K562 (cell line): ENCODE results near the gene ING5. TPM values are rescaled to one million over a fixed set of nuclear protein-coding genes. Genes with fewer than 3 reads are reported as not detected.

Experiments used
- BMI1 ChIP-seq: fragments of 150-350 bp; IDR thresholded peaks from 2 replicates; pipeline ENCODE4 v1.6.1; 2014; ENCODE audit warnings: low read length
- CBX5 ChIP-seq: IDR thresholded peaks from 2 replicates; pipeline ENCODE4 v1.6.1; 2014; ENCODE audit warnings: low read depth, borderline replicate concordance
- CHD1 ChIP-seq: fragments of 200-600 bp; sonication (generic); IDR thresholded peaks from one replicate; pipeline ENCODE4 v1.6.1; 2012; ENCODE audit warnings: mild to moderate bottlenecking, moderate library complexity, low read length, inconsistent platforms
- ERF ChIP-seq: fragments of 450-650 bp; formaldehyde crosslinking; IDR thresholded peaks from 2 replicates; pipeline ENCODE4 v1.4.0; 2020; ENCODE audit warnings: mild to moderate bottlenecking, mixed read lengths
- GATAD2A ChIP-seq: fragments of 450-650 bp; IDR thresholded peaks from 2 replicates; pipeline ENCODE4 v1.6.1; 2017
- GATAD2B ChIP-seq: fragments of 450-650 bp; IDR thresholded peaks from 2 replicates; pipeline ENCODE4 v1.6.1; 2017; ENCODE audit warnings: mild to moderate bottlenecking, borderline replicate concordance
- KDM5B ChIP-seq: fragments of 200-600 bp; sonication (generic); IDR thresholded peaks from 2 replicates; pipeline ENCODE4 v1.6.1; 2012; ENCODE audit warnings: low read depth, mild to moderate bottlenecking, moderate library complexity, low read length, control low read depth, inconsistent platforms; ENCODE audit not compliant: insufficient replicate concordance
- KLF1 ChIP-seq: fragments of 450-650 bp; IDR thresholded peaks from 2 replicates; pipeline ENCODE4 v1.6.1; 2016; ENCODE audit warnings: missing genetic modification characterization, missing compliant biosample characterization
- MAFG ChIP-seq: fragments of 450-650 bp; conservative IDR thresholded peaks from 2 replicates; pipeline ENCODE4 v1.6.1; 2016; ENCODE audit warnings: missing genetic modification characterization, missing compliant biosample characterization
- MCM3 ChIP-seq: fragments of 450-650 bp; IDR thresholded peaks from 2 replicates; pipeline ENCODE4 v1.6.1; 2016
- MTA3 ChIP-seq: fragments of 450-650 bp; formaldehyde crosslinking; IDR thresholded peaks from 2 replicates; pipeline ENCODE4 v1.6.1; 2017; ENCODE audit warnings: mild to moderate bottlenecking, borderline replicate concordance
- NR1H2 ChIP-seq: sonication (generic); formaldehyde crosslinking; IDR thresholded peaks from 2 replicates; pipeline ENCODE4 v1.4.0; 2020; ENCODE audit warnings: mild to moderate bottlenecking, missing genetic modification reagents
- PHF20 ChIP-seq: fragments of 450-650 bp; IDR thresholded peaks from 2 replicates; pipeline ENCODE4 v1.6.1; 2018; ENCODE audit not compliant: partially characterized antibody
- POLR2AphosphoS5 ChIP-seq: IDR thresholded peaks from 2 replicates; pipeline ENCODE4 v1.6.1; 2011; ENCODE audit warnings: mild to moderate bottlenecking, low read depth, low read length, moderate library complexity; ENCODE audit not compliant: control insufficient read depth, insufficient read depth
- SIN3B ChIP-seq: fragments of 450-650 bp; IDR thresholded peaks from 2 replicates; pipeline ENCODE4 v1.6.1; 2017; ENCODE audit warnings: low read depth, mild to moderate bottlenecking, moderate library complexity
- SOX6 ChIP-seq: fragments of 450-650 bp; IDR thresholded peaks from 2 replicates; pipeline ENCODE4 v1.6.1; 2014; ENCODE audit warnings: mild to moderate bottlenecking
- TAF1 ChIP-seq: IDR thresholded peaks from 2 replicates; pipeline ENCODE4 v1.6.1; 2011; ENCODE audit warnings: mild to moderate bottlenecking, low read length, moderate library complexity; ENCODE audit not compliant: insufficient read depth, control insufficient read depth, severe bottlenecking; ENCODE audit errors: extremely low read depth
- THRAP3 ChIP-seq: fragments of 450-650 bp; IDR thresholded peaks from 2 replicates; pipeline ENCODE4 v1.6.1; 2016; ENCODE audit warnings: mild to moderate bottlenecking, inconsistent platforms, borderline replicate concordance
- TRIM24 ChIP-seq, 2 experiments: fragments of 450-650 bp; IDR thresholded peaks; 2 replicates each; pipeline ENCODE4 v1.6.1; 2016
- ZFP30 ChIP-seq: fragments of 250-450 bp; sonication (Bioruptor Pico); IDR thresholded peaks from 2 replicates; pipeline ENCODE4 v1.8.0; 2022; ENCODE audit warnings: moderate library complexity, mild to moderate bottlenecking, inconsistent platforms, borderline replicate concordance
- ZNF174 ChIP-seq: fragments of 250-450 bp; sonication (Bioruptor Pico); IDR thresholded peaks from 2 replicates; pipeline ENCODE4 v1.4.0; 2020; ENCODE audit warnings: mild to moderate bottlenecking
- ZNF239 ChIP-seq: fragments of 250-450 bp; sonication (Bioruptor Pico); IDR thresholded peaks from 2 replicates; pipeline ENCODE4 v1.4.0; 2020; ENCODE audit warnings: mild to moderate bottlenecking
- ZNF764 ChIP-seq: fragments of 250-450 bp; sonication (Bioruptor Pico); IDR thresholded peaks from 2 replicates; pipeline ENCODE4 v1.4.0; 2020; ENCODE audit warnings: low read depth, mild to moderate bottlenecking, moderate library complexity
- polyA plus RNA-seq, 8 experiments: library from polyadenylated mRNA; depleted of rRNA in 4 of 8; stranded (reverse) in 5 of 8; unstranded in 3 of 8; fragments of >200 nt; fragmentation: Nextera tagmentation in 2 of 8; fragmentation: Illumina TruSeq in 1 of 8; extraction: Ambion mirVana in 2 of 8; extraction: Trizol in 1 of 8; gene quantifications; 2 replicates each; pipeline versions ENCODE4 v1.2.1 to v1.2.3, GENCODE V29; 2011 to 2014; ENCODE audit warnings: inconsistent platforms in 1 of 8, missing spikeins in 1 of 8
- total RNA-seq, 7 experiments: library from RNA; depleted of rRNA in 6 of 7; stranded (reverse); fragments of >200 nt in 6 of 7; fragmentation: Illumina TruSeq in 2 of 7; extraction: Trizol in 2 of 7; gene quantifications; 2 replicates each; pipeline versions ENCODE4 v1.2.1 to v1.2.3, GENCODE V29; 2011 to 2021; ENCODE audit warnings: low replicate concordance in 1 of 7
- TF ChIP-seq, protein P1 (sequence below): conservative IDR thresholded peaks from 2 replicates; pipeline ENCODE4 v1.6.1; 2011; ENCODE audit warnings: low read depth, mild to moderate bottlenecking, low read length; ENCODE audit not compliant: control insufficient read depth
- TF ChIP-seq, protein P2 (sequence below): fragments of 250-450 bp; sonication (Bioruptor Pico); IDR thresholded peaks from 2 replicates; pipeline ENCODE4 v1.8.0; 2022; ENCODE audit warnings: inconsistent platforms, mild to moderate bottlenecking, moderate library complexity, borderline replicate concordance
- TF ChIP-seq, protein P3 (sequence below), 2 experiments: fragments of 450-650 bp; IDR thresholded peaks; 2 replicates each; pipeline ENCODE4 v1.6.1; 2016
- TF ChIP-seq, protein P4 (sequence below): sonication (generic); formaldehyde crosslinking; IDR thresholded peaks from 2 replicates; pipeline ENCODE4 v1.8.0; 2022; ENCODE audit warnings: mild to moderate bottlenecking, missing genetic modification reagents

Gene ING5
- total and polyA plus RNA-seq, 9 of the 15 experiments (the other 6 are each of a cell fraction or from before 2014, with no cell fraction given) = 10.4 to 53.3 (median 27.9) TPM

DNA sequence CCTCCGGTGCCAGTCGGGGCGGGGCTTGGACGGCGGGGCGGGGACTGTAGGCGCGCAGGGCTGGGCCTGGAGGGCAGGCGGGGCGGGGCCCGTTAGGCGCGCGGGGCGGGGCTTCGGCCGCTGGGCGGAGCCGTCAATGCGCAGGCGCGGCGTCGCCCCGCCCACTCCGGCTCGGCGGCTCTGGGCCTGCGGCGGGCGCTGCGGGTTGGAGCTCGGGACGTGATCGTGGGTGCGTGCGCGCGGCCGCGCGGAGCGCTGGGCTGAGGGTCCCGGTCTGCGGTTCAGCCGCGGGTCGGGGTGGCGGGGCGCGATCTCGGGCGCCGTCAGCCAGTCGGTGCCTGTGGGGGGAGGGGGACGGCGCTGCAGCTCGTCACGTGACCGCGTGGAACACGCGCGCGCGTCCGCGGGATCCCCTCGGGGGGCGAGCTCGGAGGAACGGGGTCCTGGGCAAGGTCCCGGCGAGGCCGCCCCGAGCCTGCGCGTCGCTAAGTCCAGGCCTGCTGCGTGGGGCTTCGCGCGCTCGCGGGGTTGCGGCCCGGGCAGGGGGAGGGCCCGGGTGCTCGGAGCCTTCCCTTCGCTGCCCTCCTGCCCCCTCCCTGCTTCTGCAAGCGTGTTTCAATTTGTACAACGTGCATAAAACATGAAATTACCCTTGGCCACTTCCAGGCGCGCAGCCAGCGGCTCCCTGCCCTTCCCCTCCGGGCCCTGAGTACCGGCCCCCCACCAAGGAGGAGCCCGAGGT, 32.8 kb downstream of the ING5 start, which contains the start of gene D2HGDH (continued):
- TF ChIP-seq, protein P1, sequence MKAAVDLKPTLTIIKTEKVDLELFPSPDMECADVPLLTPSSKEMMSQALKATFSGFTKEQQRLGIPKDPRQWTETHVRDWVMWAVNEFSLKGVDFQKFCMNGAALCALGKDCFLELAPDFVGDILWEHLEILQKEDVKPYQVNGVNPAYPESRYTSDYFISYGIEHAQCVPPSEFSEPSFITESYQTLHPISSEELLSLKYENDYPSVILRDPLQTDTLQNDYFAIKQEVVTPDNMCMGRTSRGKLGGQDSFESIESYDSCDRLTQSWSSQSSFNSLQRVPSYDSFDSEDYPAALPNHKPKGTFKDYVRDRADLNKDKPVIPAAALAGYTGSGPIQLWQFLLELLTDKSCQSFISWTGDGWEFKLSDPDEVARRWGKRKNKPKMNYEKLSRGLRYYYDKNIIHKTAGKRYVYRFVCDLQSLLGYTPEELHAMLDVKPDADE = peak; percentile 30; the same call in 1 of the 2 replicates
- TF ChIP-seq ZNF764 (CRISPR knock-in tag) (no peak), KDM5B (peak; percentile 68), MCM3 (no peak), ERF (CRISPR knock-in tag) (peak; percentile 70; the same call in 1 of the 2 replicates), NR1H2 (CRISPR knock-in tag) (no peak), THRAP3 (no peak), ZNF239 (CRISPR knock-in tag) (no peak), SIN3B (peak; percentile 48), PHF20 (no peak), BMI1 (no peak), ZNF174 (no peak), MTA3 (peak; percentile 59; the same call in 1 of the 2 replicates), CBX5 (no peak), POLR2AphosphoS5 (peak; percentile 66), MAFG (tag) (no peak), TAF1 (peak; percentile 68), SOX6 (0 out of 2 replicates have a peak, but pooled peaks have one; percentile 30), CHD1 (no peak), TRIM24 (IDR thresholded peaks at IDR 0.05) (no peak), KLF1 (tag) (no peak), ZFP30 (CRISPR knock-in tag) (no peak), GATAD2B (peak; percentile 98), GATAD2A (peak; percentile 94)
- TF ChIP-seq, protein P2, sequence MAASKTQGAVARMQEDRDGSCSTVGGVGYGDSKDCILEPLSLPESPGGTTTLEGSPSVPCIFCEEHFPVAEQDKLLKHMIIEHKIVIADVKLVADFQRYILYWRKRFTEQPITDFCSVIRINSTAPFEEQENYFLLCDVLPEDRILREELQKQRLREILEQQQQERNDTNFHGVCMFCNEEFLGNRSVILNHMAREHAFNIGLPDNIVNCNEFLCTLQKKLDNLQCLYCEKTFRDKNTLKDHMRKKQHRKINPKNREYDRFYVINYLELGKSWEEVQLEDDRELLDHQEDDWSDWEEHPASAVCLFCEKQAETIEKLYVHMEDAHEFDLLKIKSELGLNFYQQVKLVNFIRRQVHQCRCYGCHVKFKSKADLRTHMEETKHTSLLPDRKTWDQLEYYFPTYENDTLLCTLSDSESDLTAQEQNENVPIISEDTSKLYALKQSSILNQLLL (CRISPR knock-in tag) = no peak
- TF ChIP-seq, protein P3, sequence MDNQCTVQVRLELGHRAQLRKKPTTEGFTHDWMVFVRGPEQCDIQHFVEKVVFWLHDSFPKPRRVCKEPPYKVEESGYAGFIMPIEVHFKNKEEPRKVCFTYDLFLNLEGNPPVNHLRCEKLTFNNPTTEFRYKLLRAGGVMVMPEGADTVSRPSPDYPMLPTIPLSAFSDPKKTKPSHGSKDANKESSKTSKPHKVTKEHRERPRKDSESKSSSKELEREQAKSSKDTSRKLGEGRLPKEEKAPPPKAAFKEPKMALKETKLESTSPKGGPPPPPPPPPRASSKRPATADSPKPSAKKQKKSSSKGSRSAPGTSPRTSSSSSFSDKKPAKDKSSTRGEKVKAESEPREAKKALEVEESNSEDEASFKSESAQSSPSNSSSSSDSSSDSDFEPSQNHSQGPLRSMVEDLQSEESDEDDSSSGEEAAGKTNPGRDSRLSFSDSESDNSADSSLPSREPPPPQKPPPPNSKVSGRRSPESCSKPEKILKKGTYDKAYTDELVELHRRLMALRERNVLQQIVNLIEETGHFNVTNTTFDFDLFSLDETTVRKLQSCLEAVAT (IDR thresholded peaks at IDR 0.05) = no peak
- TF ChIP-seq, protein P4, sequence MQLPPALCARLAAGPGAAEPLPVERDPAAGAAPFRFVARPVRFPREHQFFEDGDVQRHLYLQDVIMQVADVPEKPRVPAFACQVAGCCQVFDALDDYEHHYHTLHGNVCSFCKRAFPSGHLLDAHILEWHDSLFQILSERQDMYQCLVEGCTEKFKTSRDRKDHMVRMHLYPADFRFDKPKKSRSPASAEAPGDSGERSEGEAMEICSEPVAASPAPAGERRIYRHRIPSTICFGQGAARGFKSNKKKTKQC = no peak
